ENCODE results near the gene CRADD.

DNA sequence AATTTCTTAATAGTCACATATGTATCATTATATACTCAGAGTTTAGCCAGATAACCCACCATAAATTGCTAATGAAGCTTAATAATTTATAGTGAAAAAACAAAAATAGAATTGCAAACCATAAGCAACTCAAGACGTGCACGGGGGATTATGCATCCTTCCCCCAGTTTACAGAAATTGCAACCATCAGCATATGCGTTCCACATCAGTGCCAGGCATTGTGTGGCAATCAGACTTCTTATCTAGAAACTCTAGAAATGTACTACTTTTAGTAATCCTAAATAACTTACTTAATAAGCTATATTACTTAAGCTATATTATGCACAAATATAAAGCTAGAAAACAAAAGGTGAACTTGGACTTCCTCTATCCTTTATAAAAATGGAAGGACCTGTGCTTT lies 115.8 kb downstream of the CRADD start:
- TF ChIP-seq, protein P1, sequence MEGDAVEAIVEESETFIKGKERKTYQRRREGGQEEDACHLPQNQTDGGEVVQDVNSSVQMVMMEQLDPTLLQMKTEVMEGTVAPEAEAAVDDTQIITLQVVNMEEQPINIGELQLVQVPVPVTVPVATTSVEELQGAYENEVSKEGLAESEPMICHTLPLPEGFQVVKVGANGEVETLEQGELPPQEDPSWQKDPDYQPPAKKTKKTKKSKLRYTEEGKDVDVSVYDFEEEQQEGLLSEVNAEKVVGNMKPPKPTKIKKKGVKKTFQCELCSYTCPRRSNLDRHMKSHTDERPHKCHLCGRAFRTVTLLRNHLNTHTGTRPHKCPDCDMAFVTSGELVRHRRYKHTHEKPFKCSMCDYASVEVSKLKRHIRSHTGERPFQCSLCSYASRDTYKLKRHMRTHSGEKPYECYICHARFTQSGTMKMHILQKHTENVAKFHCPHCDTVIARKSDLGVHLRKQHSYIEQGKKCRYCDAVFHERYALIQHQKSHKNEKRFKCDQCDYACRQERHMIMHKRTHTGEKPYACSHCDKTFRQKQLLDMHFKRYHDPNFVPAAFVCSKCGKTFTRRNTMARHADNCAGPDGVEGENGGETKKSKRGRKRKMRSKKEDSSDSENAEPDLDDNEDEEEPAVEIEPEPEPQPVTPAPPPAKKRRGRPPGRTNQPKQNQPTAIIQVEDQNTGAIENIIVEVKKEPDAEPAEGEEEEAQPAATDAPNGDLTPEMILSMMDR (IDR thresholded peaks at IDR 0.05 in 2 of 3, conservative IDR thresholded peaks at IDR 0.05 in 1 of 3; ENCODE audit: control insufficient read depth in 2 of 3, extremely low read depth in 1 of 3, insufficient read depth in 1 of 3, low read depth in 3 of 3, low read length in 3 of 3), result no peak
- TF ChIP-seq FOXK2 (IDR thresholded peaks at IDR 0.05) (no peak), MAX (IDR thresholded peaks at IDR 0.05; ENCODE audit: low read depth, low read length) (no peak), NFIC (IDR thresholded peaks at IDR 0.05; ENCODE audit: low read depth, low read length) (no peak), CREM (IDR thresholded peaks at IDR 0.05; ENCODE audit: low read depth) (no peak), SMC3 (IDR thresholded peaks at IDR 0.05; ENCODE audit: borderline replicate concordance, low read length) (no peak), SPI1 (IDR thresholded peaks at IDR 0.05; ENCODE audit: borderline replicate concordance, insufficient read depth, low read depth, low read length) (no peak), YY1 (IDR thresholded peaks at IDR 0.05; ENCODE audit: low read depth, low read length) (no peak), TBL1XR1 (IDR thresholded peaks at IDR 0.05; ENCODE audit: low read depth, low read length) (no peak), POLR2AphosphoS5 (IDR thresholded peaks at IDR 0.05; ENCODE audit: low read length) (no peak), MXI1 (IDR thresholded peaks at IDR 0.05; ENCODE audit: low read depth, low read length) (no peak)

All from GM12878 (cell line).